C4-2B (cell line): ENCODE results near the gene CXXC5.
"Not testable (repeated sequence)": the region's sequence is repeated elsewhere in the genome, so short reads cannot be mapped to it uniquely, and the experiment has no call there.

ENCODE experiments used
- H3K27ac ChIP-seq: fragments of 450-650 bp; 2 replicates; pipeline ENCODE4 v1.5.1; 2017
- CTCF ChIP-seq: fragments of 450-650 bp; conservative IDR thresholded peaks from 2 replicates; pipeline ENCODE4 v1.5.1; 2017; ENCODE audit warnings: mild to moderate bottlenecking
- ZFX ChIP-seq: fragments of 450-650 bp; IDR thresholded peaks from 2 replicates; pipeline ENCODE4 v1.6.1; 2017

Gene CXXC5

GRCh38 chr5:139711067-139711905 lies 63.1 kb downstream of the CXXC5 start:
- no peak for TF ChIP-seq ZFX
- no peak for TF ChIP-seq CTCF
- no peak overlapping the region for H3K27ac ChIP-seq

GRCh38 chr5:139711906-139712224 lies 63.7 kb downstream of the CXXC5 start:
- no peak for TF ChIP-seq CTCF
- no peak for TF ChIP-seq ZFX
- no peak overlapping the region for H3K27ac ChIP-seq

- TF ChIP-seq CTCF = no peak
- no peak overlapping the region for H3K27ac ChIP-seq
Observed at GRCh38 chr5:139712412-139712811, 64.3 kb downstream of the CXXC5 start.

GRCh38 chr5:139713898-139714297 lies 65.7 kb downstream of the CXXC5 start:
- not testable (repeated sequence) for H3K27ac ChIP-seq

GRCh38 chr5:139717221-139717620 lies 69.1 kb downstream of the CXXC5 start:
- H3K27ac ChIP-seq = no peak overlapping the region
- no peak for TF ChIP-seq CTCF
- TF ChIP-seq ZFX = no peak

- H3K27ac ChIP-seq = not testable (repeated sequence)
Observed at GRCh38 chr5:139718403-139718802, 70.3 kb downstream of the CXXC5 start.

GRCh38 chr5:139719970-139720369 lies 71.8 kb downstream of the CXXC5 start:
- H3K27ac ChIP-seq = not testable (repeated sequence)

GRCh38 chr5:139723986-139724587 lies 75.9 kb downstream of the CXXC5 start:
- H3K27ac ChIP-seq = no peak overlapping the region
- TF ChIP-seq CTCF = no peak
- no peak for TF ChIP-seq ZFX

GRCh38 chr5:139725073-139725830 lies 77.1 kb downstream of the CXXC5 start:
- TF ChIP-seq CTCF = no peak
- TF ChIP-seq ZFX = no peak
- H3K27ac ChIP-seq = no peak overlapping the region
